ENCODE measurements around the gene TCEA3.

Gene TCEA3

GRCh38 chr1:23399229-23399628, 25.3 kb downstream of the TCEA3 start:
- TF ChIP-seq POLR2A (IDR thresholded peaks at IDR 0.05; ENCODE audit: low read depth, low read length) = no peak
- TF ChIP-seq POLR2AphosphoS5 (IDR thresholded peaks at IDR 0.05; ENCODE audit: low read depth, low read length) = no peak
- no peak for TF ChIP-seq TAF1 (IDR thresholded peaks at IDR 0.05; ENCODE audit: borderline replicate concordance, low read depth, low read length)
- DNase-seq (ENCODE audit: insufficient read length) (no peak), FAIRE-seq (no peak)

- DNase-seq (ENCODE audit: insufficient read length) (no peak), FAIRE-seq (no peak)
- TF ChIP-seq TAF1 (IDR thresholded peaks at IDR 0.05; ENCODE audit: borderline replicate concordance, low read depth, low read length) (no peak), POLR2A (IDR thresholded peaks at IDR 0.05; ENCODE audit: low read depth, low read length) (no peak), POLR2AphosphoS5 (IDR thresholded peaks at IDR 0.05; ENCODE audit: low read depth, low read length) (no peak)
Measured at GRCh38 chr1:23397908-23398307, 26.6 kb downstream of the TCEA3 start.

- FAIRE-seq = no peak
- DNase-seq (ENCODE audit: insufficient read length) = no peak
Measured at GRCh38 chr1:23396380-23396779, 28.2 kb downstream of the TCEA3 start.

GRCh38 chr1:23395849-23396248, 28.7 kb downstream of the TCEA3 start:
- FAIRE-seq = no peak
- TF ChIP-seq POLR2A (IDR thresholded peaks at IDR 0.05; ENCODE audit: low read depth, low read length) (no peak), POLR2AphosphoS5 (IDR thresholded peaks at IDR 0.05; ENCODE audit: low read depth, low read length) (no peak), TAF1 (IDR thresholded peaks at IDR 0.05; ENCODE audit: borderline replicate concordance, low read depth, low read length) (no peak)
- DNase-seq (ENCODE audit: insufficient read length) = no peak

More at GRCh38 chr1:23396380-23396779, 28.2 kb downstream of the TCEA3 start:
- no peak for TF ChIP-seq TAF1 (IDR thresholded peaks at IDR 0.05; ENCODE audit: borderline replicate concordance, low read depth, low read length)
- TF ChIP-seq POLR2AphosphoS5 (IDR thresholded peaks at IDR 0.05; ENCODE audit: low read depth, low read length) = no peak
- no peak for TF ChIP-seq POLR2A (IDR thresholded peaks at IDR 0.05; ENCODE audit: low read depth, low read length)

- DNase-seq (ENCODE audit: insufficient read length) (no peak), FAIRE-seq (no peak)
- no peak for TF ChIP-seq POLR2A (IDR thresholded peaks at IDR 0.05; ENCODE audit: low read depth, low read length)
- no peak for TF ChIP-seq POLR2AphosphoS5 (IDR thresholded peaks at IDR 0.05; ENCODE audit: low read depth, low read length)
- no peak for TF ChIP-seq TAF1 (IDR thresholded peaks at IDR 0.05; ENCODE audit: borderline replicate concordance, low read depth, low read length)
Measured at GRCh38 chr1:23395154-23395724, 29.3 kb downstream of the TCEA3 start.

GRCh38 chr1:23394684-23395083, 29.9 kb downstream of the TCEA3 start:
- no peak for FAIRE-seq
- DNase-seq (ENCODE audit: insufficient read length) = no peak
- TF ChIP-seq POLR2A (IDR thresholded peaks at IDR 0.05; ENCODE audit: low read depth, low read length) (no peak), POLR2AphosphoS5 (IDR thresholded peaks at IDR 0.05; ENCODE audit: low read depth, low read length) (no peak), TAF1 (IDR thresholded peaks at IDR 0.05; ENCODE audit: borderline replicate concordance, low read depth, low read length) (no peak)

GRCh38 chr1:23394181-23394580, 30.4 kb downstream of the TCEA3 start:
- no peak for DNase-seq (ENCODE audit: insufficient read length)
- TF ChIP-seq POLR2AphosphoS5 (IDR thresholded peaks at IDR 0.05; ENCODE audit: low read depth, low read length) (no peak), TAF1 (IDR thresholded peaks at IDR 0.05; ENCODE audit: borderline replicate concordance, low read depth, low read length) (no peak), POLR2A (IDR thresholded peaks at IDR 0.05; ENCODE audit: low read depth, low read length) (no peak)
- no peak for FAIRE-seq

GRCh38 chr1:23393706-23394105, 30.8 kb downstream of the TCEA3 start:
- DNase-seq (ENCODE audit: insufficient read length) = no peak
- TF ChIP-seq TAF1 (IDR thresholded peaks at IDR 0.05; ENCODE audit: borderline replicate concordance, low read depth, low read length) (no peak), POLR2AphosphoS5 (IDR thresholded peaks at IDR 0.05; ENCODE audit: low read depth, low read length) (no peak), POLR2A (IDR thresholded peaks at IDR 0.05; ENCODE audit: low read depth, low read length) (no peak)
- FAIRE-seq = no peak

GRCh38 chr1:23392125-23392855, 32.3 kb downstream of the TCEA3 start:
- TF ChIP-seq TAF1 (IDR thresholded peaks at IDR 0.05; ENCODE audit: borderline replicate concordance, low read depth, low read length) (no peak), POLR2AphosphoS5 (IDR thresholded peaks at IDR 0.05; ENCODE audit: low read depth, low read length) (no peak), POLR2A (IDR thresholded peaks at IDR 0.05; ENCODE audit: low read depth, low read length) (no peak)
- peak; percentile 85 for FAIRE-seq
- DNase-seq (ENCODE audit: insufficient read length) = no peak

GRCh38 chr1:23389837-23390321, 34.7 kb downstream of the TCEA3 start:
- FAIRE-seq (no peak), DNase-seq (ENCODE audit: insufficient read length) (no peak)
- TF ChIP-seq POLR2A (IDR thresholded peaks at IDR 0.05; ENCODE audit: low read depth, low read length) = no peak
- no peak for TF ChIP-seq TAF1 (IDR thresholded peaks at IDR 0.05; ENCODE audit: borderline replicate concordance, low read depth, low read length)

GRCh38 chr1:23387494-23387893, 37.1 kb downstream of the TCEA3 start:
- FAIRE-seq = no peak
- no peak for DNase-seq (ENCODE audit: insufficient read length)
- TF ChIP-seq TAF1 (IDR thresholded peaks at IDR 0.05; ENCODE audit: borderline replicate concordance, low read depth, low read length) = no peak

- FAIRE-seq = no peak
- DNase-seq (ENCODE audit: insufficient read length) = no peak
- TF ChIP-seq POLR2AphosphoS5 (IDR thresholded peaks at IDR 0.05; ENCODE audit: low read depth, low read length) (no peak), POLR2A (IDR thresholded peaks at IDR 0.05; ENCODE audit: low read depth, low read length) (no peak), TAF1 (IDR thresholded peaks at IDR 0.05; ENCODE audit: borderline replicate concordance, low read depth, low read length) (no peak)
Measured at GRCh38 chr1:23385119-23385621, 39.4 kb downstream of the TCEA3 start.
